ENCODE measurements around the gene RASAL3. TPM values are rescaled to one million over a fixed set of nuclear protein-coding genes. Genes with fewer than 3 reads are reported as not detected.

Gene RASAL3
- total and polyA plus RNA-seq, 2 of the 4 experiments (the other 2 are of a cell fraction): 0.07 TPM; not detected in 1

- TF ChIP-seq ELK1 (IDR thresholded peaks at IDR 0.05; ENCODE audit: borderline replicate concordance, low read depth, low read length) (0 out of 2 replicates have a peak, but pooled peaks have one; percentile 5), NFE2L2 (IDR thresholded peaks at IDR 0.05; ENCODE audit: low read depth, low read length) (no peak), FOS (IDR thresholded peaks at IDR 0.05; ENCODE audit: low read depth, low read length) (peak; percentile 91)
These were observed 45.5 kb downstream of the RASAL3 start, which contains the start of gene AKAP8L (continued) for GRCh38 chr19:15418579-15419412.
